NB4 (cell line): ENCODE measurements around the gene SMYD2.

ENCODE experiments used
- DNase-seq: peaks from one replicate; pipeline ENCODE4 v3.0.0; 2010; ENCODE audit warnings: low read depth
- H3K4me3 ChIP-seq: one replicate; pipeline ENCODE4 v1.5.1; 2011; ENCODE audit warnings: mild to moderate bottlenecking, low read depth, low read length, moderate library complexity
- CTCF ChIP-seq: IDR thresholded peaks from one replicate; pipeline ENCODE4 v1.5.1; 2012; ENCODE audit warnings: low read depth, low read length
- MAX ChIP-seq: IDR thresholded peaks from 2 replicates; pipeline ENCODE4 v1.6.1; 2011; ENCODE audit warnings: low read depth, low read length
- MYC ChIP-seq: IDR thresholded peaks from 2 replicates; pipeline ENCODE4 v1.6.1; 2011; ENCODE audit warnings: low read depth, low read length
- POLR2A ChIP-seq: IDR thresholded peaks from 2 replicates; pipeline ENCODE4 v1.6.1; 2011; ENCODE audit warnings: mild to moderate bottlenecking; ENCODE audit not compliant: insufficient read length; ENCODE audit errors: extremely low read depth

The SMYD2 gene

GRCh38 chr1:214379236-214379970 lies 98.4 kb downstream of the SMYD2 start:
- H3K4me3 ChIP-seq, result no peak overlapping the region
- no peak for DNase-seq
- no peak for TF ChIP-seq CTCF
- no peak for TF ChIP-seq MAX
- no peak for TF ChIP-seq MYC
- TF ChIP-seq POLR2A, result no peak

- no peak overlapping the region for H3K4me3 ChIP-seq
- TF ChIP-seq POLR2A (no peak), MAX (no peak), MYC (no peak), CTCF (no peak)
- no peak for DNase-seq
Measured at GRCh38 chr1:214380396-214380795, 99.4 kb downstream of the SMYD2 start.

GRCh38 chr1:214380986-214381695 lies 100.2 kb downstream of the SMYD2 start:
- TF ChIP-seq POLR2A (no peak), CTCF (no peak), MYC (no peak), MAX (no peak)
- H3K4me3 ChIP-seq, result no peak overlapping the region
- DNase-seq, result no peak

- H3K4me3 ChIP-seq, result no peak overlapping the region
- DNase-seq, result no peak
- TF ChIP-seq CTCF, result no peak
- TF ChIP-seq POLR2A, result no peak
- no peak for TF ChIP-seq MAX
- TF ChIP-seq MYC, result no peak
Measured at GRCh38 chr1:214383381-214384372, 102.7 kb downstream of the SMYD2 start.

GRCh38 chr1:214384373-214385079 lies 103.6 kb downstream of the SMYD2 start:
- TF ChIP-seq MAX (no peak), CTCF (no peak), POLR2A (no peak), MYC (no peak)
- no peak overlapping the region for H3K4me3 ChIP-seq
- DNase-seq, result no peak
